Psoas muscle (tissue), 8 donors: Measurements from ENCODE around the gene CENPX. TPM values are rescaled to one million over a fixed set of nuclear protein-coding genes. Genes with fewer than 3 reads are reported as not detected.

ENCODE experiments used
- ATAC-seq, 4 donors: fragments of 200-7000 bp; cut with Tn5 transposase; one replicate each; pipeline ENCODE4 v1.9.1; 2020; ENCODE audit warnings: moderate library complexity in 3 of 4, mild to moderate bottlenecking in 2 of 4
- DNase-seq, 2 donors: peaks; one replicate each; pipeline ENCODE4 v3.0.0-alpha.2; 2020
- H3K27ac ChIP-seq: fragments of 200-600 bp; one replicate; pipeline ENCODE4 v1.8.0; 2022
- H3K27me3 ChIP-seq, 3 donors: fragments of 200-600 bp in 1 of 3; one replicate each; pipeline versions ENCODE4 v1.6.1 to v1.8.0; 2013 to 2022; ENCODE audit warnings: low read length in 2 of 3, mild to moderate bottlenecking in 2 of 3, moderate library complexity in 1 of 3; ENCODE audit not compliant: insufficient read depth in 3 of 3
- H3K36me3 ChIP-seq, 2 donors: fragments of 200-600 bp in 1 of 2; one replicate each; pipeline versions ENCODE4 v1.6.1 to v1.8.0; 2013 to 2022; ENCODE audit warnings: low read depth in 1 of 2, mild to moderate bottlenecking in 1 of 2, moderate library complexity in 1 of 2; ENCODE audit not compliant: insufficient read depth in 1 of 2
- H3K4me1 ChIP-seq: fragments of 200-600 bp; one replicate; pipeline ENCODE4 v1.8.0; 2022
- H3K4me3 ChIP-seq: fragments of 200-600 bp; one replicate; pipeline ENCODE4 v1.8.0; 2022; ENCODE audit warnings: mild to moderate bottlenecking
- H3K9me3 ChIP-seq: fragments of 200-600 bp; one replicate; pipeline ENCODE4 v1.8.0; 2022
- WGBS, 3 donors: extraction: QIAGEN DNeasy Blood & Tissue Kit; methylation state at CpG; one replicate each; pipeline versions ENCODE4 v1.1.6 to v1.1.7; 2013; 5-methylcytosine and 5-hydroxymethylcytosine counted together
- intact Hi-C, 2 donors: fragments of 100-400 bp; cut with DNase I; formaldehyde crosslinking; loops; one replicate each; pipeline versions ENCODE4 v1.11.0 to v1.14.2; 2022
- polyA plus RNA-seq, 3 donors: library from polyadenylated mRNA; stranded (reverse); fragments of 200-250 nt; gene quantifications; one replicate each; pipeline ENCODE4 v1.2.3, GENCODE V29; 2013
- total RNA-seq, 4 donors: library from RNA; stranded (reverse); fragmentation: NEBNext Ultra II Directional in 2 of 4; extraction: Animal tissue kit (Norgen Biotek cat#: 25700) in 2 of 4; gene quantifications; one replicate each; pipeline versions ENCODE4 v1.2.1 to v1.2.4, GENCODE V29; 2021 to 2023
- TF ChIP-seq, protein P1 (sequence below): fragments of 200-600 bp; IDR thresholded peaks from one replicate; pipeline ENCODE4 v1.8.0; 2022; ENCODE audit warnings: antibody characterized with exemption
- donor health status: healthy with polysubstance abuse.
- donor health status: DM: no; HTN: no; CAD: no; lungs with moderate emphysema.
- donor health status: Bipolar disorder and iron deficiency.
- donor health status: healthy.
- donor health status: DM: yes; HTN: yes; CAD: no.
- donor health status: DM: no; HTN: no; CAD: no.
- donor health status: DM: no; HTN: no; CAD: no.
- donor health status: DM: yes; HTN: yes; CAD: no.

Gene CENPX
- total and polyA plus RNA-seq, 7 donors = 15.9 to 79.4 (median 24.6) TPM

DNA sequence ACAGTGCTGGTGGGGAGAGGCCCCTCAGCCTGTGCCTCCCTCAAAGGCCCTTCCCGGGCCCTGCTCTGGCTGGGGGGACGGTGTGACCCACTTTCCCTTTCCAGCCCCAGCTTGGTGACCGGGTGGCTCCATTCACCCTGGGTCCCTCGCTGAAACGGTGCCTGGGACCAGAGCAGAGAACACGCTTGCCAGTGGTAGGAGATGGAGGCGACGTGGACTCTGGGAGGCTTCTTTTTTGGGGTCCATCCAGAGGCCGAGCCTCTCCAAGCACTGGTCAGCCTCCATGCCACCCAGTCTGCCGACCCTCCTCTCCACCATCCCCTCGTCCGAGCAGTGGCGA, 7.7 kb downstream of the CENPX start:
- no peak overlapping the region for H3K4me3 ChIP-seq
- peaks cover 23% of the 10 kb centered on the region for H3K4me1 ChIP-seq
- no peaks in the 10 kb centered on the region for H3K9me3 ChIP-seq
- intact Hi-C loops = loop anchor here in 1 of 2 donors (5.0 kb wide), 1 partner anchor 38 kb away; the partner anchor contains the start of gene ASPSCR1
- no peak overlapping the region for H3K27ac ChIP-seq
- H3K27me3 ChIP-seq = no peaks in the 10 kb centered on the region
- H3K36me3 ChIP-seq = peaks cover 0 to 32% of the 10 kb centered on the region in 2 donors
- 83 to 86% (median 85%) methylated on average over 13 of the region's 13 CpGs for WGBS, 3 donors
- TF ChIP-seq, protein P1, sequence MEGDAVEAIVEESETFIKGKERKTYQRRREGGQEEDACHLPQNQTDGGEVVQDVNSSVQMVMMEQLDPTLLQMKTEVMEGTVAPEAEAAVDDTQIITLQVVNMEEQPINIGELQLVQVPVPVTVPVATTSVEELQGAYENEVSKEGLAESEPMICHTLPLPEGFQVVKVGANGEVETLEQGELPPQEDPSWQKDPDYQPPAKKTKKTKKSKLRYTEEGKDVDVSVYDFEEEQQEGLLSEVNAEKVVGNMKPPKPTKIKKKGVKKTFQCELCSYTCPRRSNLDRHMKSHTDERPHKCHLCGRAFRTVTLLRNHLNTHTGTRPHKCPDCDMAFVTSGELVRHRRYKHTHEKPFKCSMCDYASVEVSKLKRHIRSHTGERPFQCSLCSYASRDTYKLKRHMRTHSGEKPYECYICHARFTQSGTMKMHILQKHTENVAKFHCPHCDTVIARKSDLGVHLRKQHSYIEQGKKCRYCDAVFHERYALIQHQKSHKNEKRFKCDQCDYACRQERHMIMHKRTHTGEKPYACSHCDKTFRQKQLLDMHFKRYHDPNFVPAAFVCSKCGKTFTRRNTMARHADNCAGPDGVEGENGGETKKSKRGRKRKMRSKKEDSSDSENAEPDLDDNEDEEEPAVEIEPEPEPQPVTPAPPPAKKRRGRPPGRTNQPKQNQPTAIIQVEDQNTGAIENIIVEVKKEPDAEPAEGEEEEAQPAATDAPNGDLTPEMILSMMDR = no peak
- DNase-seq = no peak
- no peak for ATAC-seq

DNA sequence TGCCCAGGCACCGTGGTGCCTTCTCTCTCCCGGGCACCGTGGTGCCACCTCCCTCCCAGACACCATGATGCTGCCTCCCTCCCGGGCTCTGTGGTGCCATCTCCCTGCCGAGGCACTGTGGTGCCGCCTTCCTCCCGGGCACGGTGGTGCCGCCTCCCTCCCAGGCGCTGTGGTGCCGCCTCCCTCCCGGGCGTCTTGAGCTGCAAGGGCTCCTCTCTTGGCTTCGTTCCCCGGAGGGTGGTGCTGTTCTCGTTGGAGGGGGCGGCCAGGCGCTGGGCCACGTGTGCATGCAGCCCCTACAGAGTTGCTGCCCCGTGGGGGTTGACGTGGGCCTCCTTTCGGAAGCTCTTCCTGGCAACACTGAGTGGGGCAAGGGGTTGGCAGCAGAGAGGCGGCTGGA, 8.2 kb downstream of the CENPX start:
- peaks cover 0 to 35% of the 10 kb centered on the region in 2 donors for H3K36me3 ChIP-seq
- H3K4me1 ChIP-seq = peaks cover 21% of the 10 kb centered on the region
- no peak overlapping the region for H3K4me3 ChIP-seq
- 67 to 79% (median 68%) methylated on average over 23 of the region's 23 CpGs for WGBS, 3 donors
- DNase-seq (no peak), ATAC-seq (no peak)
- TF ChIP-seq, protein P1 = no peak
- H3K27ac ChIP-seq = no peak overlapping the region
- H3K9me3 ChIP-seq = no peaks in the 10 kb centered on the region
- intact Hi-C loops = no loop called here
- no peaks in the 10 kb centered on the region for H3K27me3 ChIP-seq

DNA sequence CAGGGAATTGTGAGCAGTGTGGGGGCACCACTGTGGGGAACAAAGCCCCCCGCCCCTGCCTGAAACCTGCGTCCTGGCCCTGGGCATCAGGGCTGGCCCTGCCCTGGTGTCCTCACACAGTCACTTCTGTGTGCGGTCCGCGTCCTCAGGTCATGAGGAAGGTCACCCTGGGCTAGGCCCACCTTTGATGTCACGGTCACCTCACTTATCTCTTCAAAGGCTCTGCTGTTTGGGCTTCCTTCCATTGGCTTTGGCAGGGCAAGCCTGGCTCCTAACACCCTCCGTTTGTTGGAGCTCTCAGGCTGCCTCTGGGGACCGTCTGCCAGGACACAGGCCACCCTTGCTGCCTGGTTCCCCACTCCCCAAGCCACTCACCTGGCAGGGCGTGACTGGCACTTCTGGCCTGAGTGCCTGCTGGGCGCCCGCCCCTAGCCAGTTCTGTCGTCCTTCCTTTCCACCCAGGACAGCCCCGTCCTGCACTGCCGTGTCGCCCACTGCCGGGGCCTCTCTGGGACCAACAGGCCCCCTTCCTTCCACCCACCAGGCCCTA, 8.8 kb downstream of the CENPX start:
- Histone ChIP-seq H3K27ac (no peak overlapping the region), H3K4me3 (no peak overlapping the region), H3K4me1 (peaks cover 16% of the 10 kb centered on the region), H3K9me3 (no peaks in the 10 kb centered on the region), H3K27me3 (no peaks in the 10 kb centered on the region), H3K36me3 (peaks cover 0 to 41% of the 10 kb centered on the region in 2 donors)
- intact Hi-C loops = no loop called here
- TF ChIP-seq, protein P1 = no peak
- ATAC-seq (no peak), DNase-seq (no peak)
- 72 to 90% (median 84%) methylated on average over 15 to 16 of the region's 16 CpGs for WGBS, 3 donors

DNA sequence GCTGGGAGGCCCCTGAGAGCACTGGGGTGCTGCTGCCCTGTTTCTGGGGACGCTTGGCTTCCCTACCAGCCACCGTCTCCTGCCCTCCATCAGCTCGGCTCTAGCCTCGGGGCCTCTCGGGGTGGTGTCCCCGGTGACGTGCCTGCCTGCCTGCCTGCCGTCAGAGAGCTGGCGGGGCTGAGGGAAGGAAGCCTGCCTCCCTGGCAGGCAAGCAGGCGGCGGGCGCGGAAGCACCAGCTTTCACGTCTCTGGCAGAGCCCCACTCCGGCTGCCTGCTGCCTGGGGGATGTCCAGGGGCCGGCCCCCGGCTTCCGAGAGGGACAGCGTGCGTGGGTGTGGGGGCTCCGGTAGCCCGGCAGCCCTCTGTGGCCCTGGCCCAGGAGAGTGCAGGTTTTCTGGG, 9.3 kb downstream of the CENPX start:
- no peak overlapping the region for H3K27ac ChIP-seq
- no peaks in the 10 kb centered on the region for H3K9me3 ChIP-seq
- no peak for DNase-seq
- H3K4me3 ChIP-seq = no peak overlapping the region
- intact Hi-C loops = no loop called here
- TF ChIP-seq, protein P1 = no peak
- H3K27me3 ChIP-seq = no peaks in the 10 kb centered on the region
- 50 to 85% (median 75%) methylated on average over 20 to 22 of the region's 22 CpGs for WGBS, 3 donors
- H3K4me1 ChIP-seq = peaks cover 11% of the 10 kb centered on the region
- peaks cover 0 to 41% of the 10 kb centered on the region in 2 donors for H3K36me3 ChIP-seq
- no peak for ATAC-seq
